C4-2B (cell line): ENCODE data around the gene RNF111.
"Not testable (repeated sequence)": the region's sequence is repeated elsewhere in the genome, so short reads cannot be mapped to it uniquely, and the experiment has no call there.

Experiments
- H3K27ac ChIP-seq: fragments of 450-650 bp; 2 replicates; pipeline ENCODE4 v1.5.1; 2017
- ZFX ChIP-seq: fragments of 450-650 bp; IDR thresholded peaks from 2 replicates; pipeline ENCODE4 v1.6.1; 2017
- TF ChIP-seq, protein P1 (sequence below): fragments of 450-650 bp; conservative IDR thresholded peaks from 2 replicates; pipeline ENCODE4 v1.5.1; 2017; ENCODE audit warnings: mild to moderate bottlenecking

The RNF111 gene

DNA sequence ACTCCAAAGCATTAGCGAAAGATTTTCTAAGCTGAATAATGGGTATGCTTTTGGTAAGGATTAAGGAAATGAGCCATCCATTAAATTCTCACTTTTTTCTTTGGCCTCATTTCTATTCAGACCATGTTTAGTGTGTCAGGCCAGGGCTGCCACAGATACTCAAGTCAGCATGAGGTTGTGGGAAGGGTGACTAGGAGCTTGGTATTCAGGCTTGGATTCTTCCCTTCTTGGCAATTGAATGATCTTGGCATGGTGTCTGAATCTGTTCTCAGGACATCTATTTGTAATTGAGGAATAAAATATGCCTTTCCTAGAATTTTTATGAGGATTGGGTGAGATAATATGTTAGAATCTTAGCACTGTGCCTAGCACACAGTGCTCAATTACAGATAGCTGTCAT, 128.7 kb downstream of the RNF111 start:
- H3K27ac ChIP-seq: no peak overlapping the region
- TF ChIP-seq ZFX: no peak
- TF ChIP-seq, protein P1, sequence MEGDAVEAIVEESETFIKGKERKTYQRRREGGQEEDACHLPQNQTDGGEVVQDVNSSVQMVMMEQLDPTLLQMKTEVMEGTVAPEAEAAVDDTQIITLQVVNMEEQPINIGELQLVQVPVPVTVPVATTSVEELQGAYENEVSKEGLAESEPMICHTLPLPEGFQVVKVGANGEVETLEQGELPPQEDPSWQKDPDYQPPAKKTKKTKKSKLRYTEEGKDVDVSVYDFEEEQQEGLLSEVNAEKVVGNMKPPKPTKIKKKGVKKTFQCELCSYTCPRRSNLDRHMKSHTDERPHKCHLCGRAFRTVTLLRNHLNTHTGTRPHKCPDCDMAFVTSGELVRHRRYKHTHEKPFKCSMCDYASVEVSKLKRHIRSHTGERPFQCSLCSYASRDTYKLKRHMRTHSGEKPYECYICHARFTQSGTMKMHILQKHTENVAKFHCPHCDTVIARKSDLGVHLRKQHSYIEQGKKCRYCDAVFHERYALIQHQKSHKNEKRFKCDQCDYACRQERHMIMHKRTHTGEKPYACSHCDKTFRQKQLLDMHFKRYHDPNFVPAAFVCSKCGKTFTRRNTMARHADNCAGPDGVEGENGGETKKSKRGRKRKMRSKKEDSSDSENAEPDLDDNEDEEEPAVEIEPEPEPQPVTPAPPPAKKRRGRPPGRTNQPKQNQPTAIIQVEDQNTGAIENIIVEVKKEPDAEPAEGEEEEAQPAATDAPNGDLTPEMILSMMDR: no peak

- H3K27ac ChIP-seq: no peak overlapping the region
- TF ChIP-seq, protein P1: no peak
- TF ChIP-seq ZFX: no peak
Observed at GRCh38 chr15:59116771-59117170, 129.3 kb downstream of the RNF111 start.

GRCh38 chr15:59119625-59120024, 132.2 kb downstream of the RNF111 start:
- TF ChIP-seq, protein P1: no peak
- no peak for TF ChIP-seq ZFX
- H3K27ac ChIP-seq: no peak overlapping the region

DNA sequence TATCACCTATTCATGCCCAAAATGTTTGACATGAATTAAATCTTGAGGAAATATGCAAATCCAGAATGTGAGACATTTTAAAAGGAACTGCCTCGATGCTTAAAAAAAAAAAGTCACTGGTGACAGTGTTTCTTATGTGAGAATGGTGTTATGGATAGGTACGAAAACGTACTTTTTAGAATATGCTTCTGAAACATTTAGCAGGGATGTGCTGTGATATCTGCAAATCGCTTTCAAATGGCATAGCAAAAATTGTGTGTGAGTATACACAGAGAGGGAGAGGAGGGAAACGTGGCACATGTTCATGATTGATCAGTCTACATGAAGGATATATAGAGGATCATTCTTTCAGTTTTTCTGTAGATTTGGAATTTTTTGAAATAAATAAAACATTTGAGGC, 133.5 kb downstream of the RNF111 start:
- TF ChIP-seq, protein P1: no peak
- no peak for TF ChIP-seq ZFX
- no peak overlapping the region for H3K27ac ChIP-seq

GRCh38 chr15:59124261-59124660, 136.8 kb downstream of the RNF111 start:
- TF ChIP-seq ZFX: no peak
- TF ChIP-seq, protein P1: no peak
- H3K27ac ChIP-seq: no peak overlapping the region

DNA sequence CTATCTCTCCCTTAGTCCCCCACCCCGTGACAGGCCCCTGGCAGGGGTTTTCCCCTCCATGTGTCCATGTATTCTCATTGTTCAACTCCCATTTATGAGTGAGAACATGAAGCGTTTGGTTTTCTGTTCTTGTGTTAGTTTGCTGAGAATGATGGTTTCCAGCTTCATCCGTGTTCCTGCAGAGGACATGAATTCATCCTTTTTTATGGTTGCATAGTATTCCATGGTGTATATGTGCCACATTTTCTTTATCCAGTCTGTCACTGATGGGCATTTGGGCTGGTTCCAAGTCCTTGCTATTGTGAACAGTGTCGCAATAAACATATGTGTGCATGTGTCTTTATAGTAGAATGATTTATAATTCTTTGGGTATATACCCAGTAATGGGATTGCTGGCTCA, 138.2 kb downstream of the RNF111 start:
- not testable (repeated sequence) for H3K27ac ChIP-seq

DNA sequence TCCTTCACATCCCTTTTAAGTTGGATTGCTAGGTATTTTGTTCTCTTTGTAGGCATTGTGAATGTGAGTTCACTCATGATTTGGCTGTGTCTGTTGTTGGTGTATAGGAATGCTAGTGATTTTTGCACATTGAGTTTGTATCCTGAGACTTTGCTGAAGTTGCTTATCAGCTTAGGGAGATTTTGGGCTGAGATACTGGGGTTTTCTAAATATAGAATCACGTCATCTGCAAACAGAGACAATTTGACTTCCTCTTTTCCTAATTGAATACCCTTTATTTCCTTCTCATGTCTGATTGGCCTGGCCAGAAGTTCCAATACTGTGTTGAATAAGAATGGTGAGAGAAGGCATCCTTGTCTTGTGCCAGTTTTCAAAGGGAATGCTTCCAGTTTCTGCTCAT, 139.8 kb downstream of the RNF111 start:
- not testable (repeated sequence) for H3K27ac ChIP-seq

DNA sequence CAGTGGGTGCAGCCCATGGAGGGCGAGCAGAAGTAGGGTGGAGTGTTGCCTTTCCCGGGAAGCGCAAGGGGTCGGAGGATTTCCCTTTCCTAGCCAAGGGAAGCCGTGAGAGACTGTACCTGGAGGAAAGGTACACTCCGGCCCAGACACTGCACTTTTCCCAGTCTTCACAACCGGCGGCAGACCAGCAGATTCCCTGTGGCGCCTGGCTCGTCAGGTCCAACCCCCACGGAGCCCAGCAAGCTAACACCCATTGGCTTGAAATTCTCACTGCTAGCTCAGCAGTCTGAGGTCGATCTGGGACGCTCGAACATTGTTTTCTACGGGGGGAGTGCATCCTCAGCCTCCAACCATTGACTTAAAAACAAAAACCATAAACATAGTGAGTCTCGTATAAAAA, 144.0 kb downstream of the RNF111 start:
- H3K27ac ChIP-seq: no peak overlapping the region
- TF ChIP-seq ZFX: no peak
- TF ChIP-seq, protein P1: no peak
